Neuronal stem cell (in vitro differentiated cells): Measurements from ENCODE around the gene NRXN3.

ENCODE experiments used
- DNase-seq: peaks from one replicate; pipeline ENCODE4 v3.0.0-alpha.2; 2013; ENCODE audit warnings: low spot score
- H2AFZ ChIP-seq: one replicate; pipeline ENCODE4 v1.6.1; 2013; ENCODE audit warnings: mild to moderate bottlenecking, low read length, inconsistent platforms
- H2AK5ac ChIP-seq: 2 replicates; pipeline ENCODE4 v1.6.1; 2013; ENCODE audit warnings: low read depth, mild to moderate bottlenecking, inconsistent platforms, low read length, moderate library complexity, mixed read lengths
- H2BK120ac ChIP-seq: 2 replicates; pipeline ENCODE4 v1.6.1; 2013; ENCODE audit warnings: low read depth, mild to moderate bottlenecking, inconsistent platforms, low read length, moderate library complexity, mixed read lengths
- H2BK12ac ChIP-seq: one replicate; pipeline ENCODE4 v1.6.1; 2013; ENCODE audit warnings: low read length, inconsistent platforms
- H2BK15ac ChIP-seq: 2 replicates; pipeline ENCODE4 v1.6.1; 2013; ENCODE audit warnings: mild to moderate bottlenecking, low read length, inconsistent platforms, mixed read lengths
- H2BK5ac ChIP-seq: one replicate; pipeline ENCODE4 v1.6.1; 2013; ENCODE audit warnings: inconsistent platforms, mild to moderate bottlenecking, low read length, moderate library complexity
- H3K14ac ChIP-seq: one replicate; pipeline ENCODE4 v1.6.1; 2013; ENCODE audit warnings: low read length, inconsistent platforms
- H3K18ac ChIP-seq: 2 replicates; pipeline ENCODE4 v1.6.1; 2013; ENCODE audit warnings: low read length, inconsistent platforms
- H3K23ac ChIP-seq: 2 replicates; pipeline ENCODE4 v1.6.1; 2013; ENCODE audit warnings: low read depth, mild to moderate bottlenecking, mixed read lengths, low read length, inconsistent platforms; ENCODE audit not compliant: poor library complexity
- H3K27ac ChIP-seq: replicated peaks from 3 replicates; pipeline ENCODE4 v1.5.1; 2013; ENCODE audit warnings: low read length, inconsistent platforms
- H3K27me3 ChIP-seq, 3 experiments: 2 replicates each; pipeline ENCODE4 v1.6.1; 2013; ENCODE audit warnings: low read length in 3 of 3, mild to moderate bottlenecking in 2 of 3, inconsistent platforms in 1 of 3, low read depth in 1 of 3, mixed read lengths in 1 of 3, moderate library complexity in 1 of 3; ENCODE audit not compliant: control insufficient read depth in 3 of 3, insufficient read depth in 3 of 3
- H3K36me3 ChIP-seq, 2 donors: replicated peaks in 1 of 2; 2 replicates each; pipeline ENCODE4 v1.6.1; 2013; ENCODE audit warnings: low read length in 2 of 2; ENCODE audit not compliant: control insufficient read depth in 2 of 2, insufficient read depth in 2 of 2
- H3K4ac ChIP-seq: 2 replicates; pipeline ENCODE4 v1.6.1; 2013; ENCODE audit warnings: inconsistent platforms, mild to moderate bottlenecking, low read length, moderate library complexity
- H3K4me1 ChIP-seq, 2 donors: 1 replicate in 1 of 2; 2 replicates in 1 of 2; pipeline ENCODE4 v1.6.1; 2013; ENCODE audit warnings: low read length in 2 of 2, low read depth in 1 of 2; ENCODE audit not compliant: control insufficient read depth in 2 of 2, insufficient read depth in 1 of 2
- H3K4me2 ChIP-seq: one replicate; pipeline ENCODE4 v1.6.1; 2013; ENCODE audit warnings: mild to moderate bottlenecking, low read length, inconsistent platforms; ENCODE audit not compliant: insufficient read depth, poor library complexity, severe bottlenecking
- H3K4me3 ChIP-seq, 2 donors: 2 replicates each; pipeline ENCODE4 v1.5.1; 2013; ENCODE audit warnings: low read length in 2 of 2, mild to moderate bottlenecking in 2 of 2, inconsistent platforms in 1 of 2, moderate library complexity in 1 of 2
- H3K79me1 ChIP-seq: one replicate; pipeline ENCODE4 v1.6.1; 2013; ENCODE audit warnings: low read depth, mild to moderate bottlenecking, inconsistent platforms, low read length, moderate library complexity
- H3K9ac ChIP-seq: one replicate; pipeline ENCODE4 v1.6.1; 2013; ENCODE audit warnings: mild to moderate bottlenecking, low read depth, low read length, inconsistent platforms; ENCODE audit not compliant: poor library complexity
- H3K9me3 ChIP-seq, 2 donors: replicated peaks in 1 of 2; 2 replicates each; pipeline versions ENCODE3 to v1.6.1; 2013; ENCODE audit warnings: low read length in 2 of 2, mild to moderate bottlenecking in 2 of 2, inconsistent platforms in 1 of 2, low read depth in 1 of 2, mixed read lengths in 1 of 2, moderate library complexity in 1 of 2; ENCODE audit not compliant: control insufficient read depth in 2 of 2, insufficient read depth in 1 of 2
- H4K8ac ChIP-seq: one replicate; pipeline ENCODE4 v1.6.1; 2013; ENCODE audit warnings: low read depth, mild to moderate bottlenecking, inconsistent platforms, low read length, moderate library complexity
- H4K91ac ChIP-seq: one replicate; pipeline ENCODE4 v1.6.1; 2013; ENCODE audit warnings: low read length, low read depth, mild to moderate bottlenecking, inconsistent platforms; ENCODE audit not compliant: poor library complexity
- WGBS, 2 donors: extraction: QIAGEN DNeasy Blood & Tissue Kit; methylation state at CpG; one replicate each; pipeline ENCODE4 v1.1.7; 2013; ENCODE audit warnings: missing lambda C conversion rate in 2 of 2, mixed read lengths in 1 of 2; ENCODE audit not compliant: insufficient read length in 2 of 2, insufficient replicate concordance in 1 of 2; ENCODE audit errors: extremely low coverage in 2 of 2; 5-methylcytosine and 5-hydroxymethylcytosine counted together

Gene NRXN3

DNA sequence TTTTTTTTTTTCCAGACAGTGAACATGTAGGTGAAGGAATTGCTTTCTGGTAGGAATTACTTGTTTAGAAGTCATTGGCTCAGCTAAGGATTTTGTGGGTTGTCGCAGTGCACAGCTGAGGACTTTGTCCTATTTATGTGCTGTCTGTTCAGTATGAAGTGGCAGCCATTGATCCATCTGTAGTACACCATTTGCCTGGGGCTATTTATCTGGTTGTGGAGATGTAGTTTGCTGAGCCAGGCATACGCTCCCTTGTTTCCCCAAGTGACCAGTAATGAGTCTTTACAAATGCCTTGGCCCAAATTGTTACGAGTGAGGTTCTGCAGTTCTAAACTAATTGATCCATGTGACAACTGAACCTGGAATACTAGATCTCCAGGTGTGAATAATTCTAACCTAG, 140.1 kb downstream of the NRXN3 start:
- Histone ChIP-seq H3K27me3 (no peaks in the 10 kb centered on the region), H3K23ac (no peak overlapping the region), H2BK5ac (no peak overlapping the region), H3K18ac (no peak overlapping the region), H3K4me1 (peaks cover 0 to 6% of the 10 kb centered on the region in 2 donors), H2AK5ac (no peak overlapping the region), H3K27ac (no peak overlapping the region), H2BK12ac (no peak overlapping the region), H3K4ac (no peak overlapping the region), H3K4me3 (no peak overlapping the region), H3K9me3 (peaks cover 0 to 2% of the 10 kb centered on the region in 2 donors), H3K4me2 (no peak overlapping the region), H3K9ac (no peak overlapping the region), H3K14ac (no peak overlapping the region), H4K91ac (no peak overlapping the region), H2AFZ (no peak overlapping the region), H2BK15ac (no peak overlapping the region), H4K8ac (no peak overlapping the region), H2BK120ac (no peak overlapping the region), H3K36me3 (no peaks in the 10 kb centered on the region), H3K79me1 (no peaks in the 10 kb centered on the region)
- WGBS, 2 donors = no CpG with 5 or more reads among the region's 3 CpGs
- no peak for DNase-seq

DNA sequence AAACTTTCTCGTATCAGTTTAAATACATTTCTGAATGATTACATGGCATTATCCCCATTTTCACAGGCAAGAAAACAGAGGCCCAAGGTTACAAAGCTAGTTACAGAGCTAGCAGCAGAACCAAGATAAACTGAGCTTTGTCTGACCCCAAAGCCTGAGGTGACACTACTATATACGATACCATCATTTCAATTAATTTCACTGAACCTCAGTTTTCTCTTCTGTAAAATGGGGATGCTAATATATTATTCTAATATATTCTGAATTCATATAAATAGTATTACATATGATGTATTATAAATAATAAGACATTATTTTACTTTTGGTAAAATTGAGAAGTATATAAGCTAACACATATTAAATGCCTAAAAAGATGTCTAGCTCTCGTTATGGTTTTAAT, 143.3 kb downstream of the NRXN3 start:
- no peak overlapping the region for H3K4me2 ChIP-seq
- no peak overlapping the region for H3K4ac ChIP-seq
- no peak overlapping the region for H2BK5ac ChIP-seq
- peaks cover 0 to 8% of the 10 kb centered on the region in 2 donors for H3K4me1 ChIP-seq
- H2BK15ac ChIP-seq = no peak overlapping the region
- no peak overlapping the region for H3K23ac ChIP-seq
- no peak overlapping the region for H2AK5ac ChIP-seq
- H2BK120ac ChIP-seq = no peak overlapping the region
- H3K9me3 ChIP-seq = peaks cover 0 to 2% of the 10 kb centered on the region in 2 donors
- H3K18ac ChIP-seq = no peak overlapping the region
- no peaks in the 10 kb centered on the region for H3K79me1 ChIP-seq
- no peaks in the 10 kb centered on the region for H3K36me3 ChIP-seq
- no CpG with 5 or more reads among the region's 3 CpGs for WGBS, 2 donors
- H2AFZ ChIP-seq = no peak overlapping the region
- H3K4me3 ChIP-seq = no peak overlapping the region
- H3K14ac ChIP-seq = no peak overlapping the region
- no peak overlapping the region for H4K8ac ChIP-seq
- no peaks in the 10 kb centered on the region for H3K27me3 ChIP-seq
- no peak overlapping the region for H3K9ac ChIP-seq
- no peak overlapping the region for H2BK12ac ChIP-seq
- no peak overlapping the region for H3K27ac ChIP-seq
- no peak for DNase-seq
- no peak overlapping the region for H4K91ac ChIP-seq

DNA sequence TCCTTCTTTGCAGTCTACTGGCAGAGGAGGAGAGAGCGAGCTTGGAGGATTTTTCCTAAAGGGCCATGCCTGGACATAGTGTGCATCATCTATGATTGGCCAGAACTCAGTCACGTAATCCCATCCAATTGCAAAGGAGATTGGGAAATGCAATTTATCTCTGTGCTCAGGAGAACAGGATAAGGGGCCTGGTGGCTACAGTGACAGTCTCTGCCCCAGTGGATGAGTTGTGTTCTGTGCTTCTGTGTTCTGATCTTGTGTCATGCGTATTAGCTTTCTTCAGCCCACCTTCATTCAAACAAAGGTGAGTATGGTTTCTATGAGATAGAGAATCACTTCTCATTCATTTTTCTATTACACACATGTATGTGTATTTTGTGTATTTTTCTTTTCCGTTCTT, 144.3 kb downstream of the NRXN3 start:
- H3K4me2 ChIP-seq = no peak overlapping the region
- no peak overlapping the region for H3K9ac ChIP-seq

DNA sequence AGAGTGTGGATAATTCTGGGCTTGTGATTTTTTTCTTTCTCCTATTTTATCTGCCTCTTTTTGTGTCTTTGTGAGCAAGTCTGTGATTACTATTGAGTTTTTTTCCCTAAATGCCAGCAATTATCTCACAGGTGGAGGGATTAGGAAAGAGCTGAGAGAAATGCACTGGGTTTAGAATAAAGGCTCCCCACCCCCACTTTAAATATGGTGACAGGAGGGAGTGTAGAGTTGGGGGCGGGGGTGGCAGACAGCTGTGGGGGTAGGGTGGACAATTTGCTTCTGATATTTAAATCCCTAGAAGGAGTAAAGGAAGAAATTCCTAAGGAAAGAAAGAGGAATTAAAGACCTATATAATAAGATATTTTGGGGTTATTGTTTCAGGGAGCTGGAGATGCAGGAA, 145.9 kb downstream of the NRXN3 start:
- peak; percentile 27 for DNase-seq
- no peak overlapping the region for H2BK120ac ChIP-seq
- no peak overlapping the region for H3K23ac ChIP-seq
- H3K27me3 ChIP-seq = no peaks in the 10 kb centered on the region
- no peak overlapping the region for H4K8ac ChIP-seq
- H3K9me3 ChIP-seq = peaks cover 0 to 2% of the 10 kb centered on the region in 2 donors
- H2BK5ac ChIP-seq = no peak overlapping the region
- H3K14ac ChIP-seq = no peak overlapping the region
- no peak overlapping the region for H2AK5ac ChIP-seq
- no peak overlapping the region for H2AFZ ChIP-seq
- no peak overlapping the region for H3K9ac ChIP-seq
- H3K79me1 ChIP-seq = no peaks in the 10 kb centered on the region
- no CpG with 5 or more reads among the region's 1 CpG for WGBS, 2 donors
- no peak overlapping the region for H3K18ac ChIP-seq
- H2BK15ac ChIP-seq = no peak overlapping the region
- H2BK12ac ChIP-seq = no peak overlapping the region
- peak overlapping the region; percentile 76 for H3K27ac ChIP-seq
- H3K4me3 ChIP-seq = no peak overlapping the region
- H3K4ac ChIP-seq = no peak overlapping the region
- peaks cover 0 to 17% of the 10 kb centered on the region in 2 donors for H3K4me1 ChIP-seq
- H3K4me2 ChIP-seq = no peak overlapping the region
- H4K91ac ChIP-seq = no peak overlapping the region
- no peaks in the 10 kb centered on the region for H3K36me3 ChIP-seq

More for the DNA sequence above, 144.3 kb downstream of the NRXN3 start:
- no peak overlapping the region for H2AFZ ChIP-seq
- no peak overlapping the region for H3K4me3 ChIP-seq
- no peak overlapping the region for H2AK5ac ChIP-seq
- H3K27ac ChIP-seq = peak overlapping the region; percentile 32
- WGBS, 2 donors = no CpG with 5 or more reads among the region's 4 CpGs
- no peak for DNase-seq
- no peak overlapping the region for H4K91ac ChIP-seq
- H3K27me3 ChIP-seq = no peaks in the 10 kb centered on the region
- no peak overlapping the region for H3K4ac ChIP-seq
- no peak overlapping the region for H2BK15ac ChIP-seq
- no peak overlapping the region for H3K23ac ChIP-seq
- H3K36me3 ChIP-seq = no peaks in the 10 kb centered on the region
- peaks cover 0 to 12% of the 10 kb centered on the region in 2 donors for H3K4me1 ChIP-seq
- H2BK120ac ChIP-seq = no peak overlapping the region
- no peak overlapping the region for H2BK12ac ChIP-seq
- no peaks in the 10 kb centered on the region for H3K79me1 ChIP-seq
- no peak overlapping the region for H4K8ac ChIP-seq
- no peak overlapping the region for H2BK5ac ChIP-seq
- peak overlapping the region; percentile 20 for H3K18ac ChIP-seq
- H3K9me3 ChIP-seq = peaks cover 0 to 2% of the 10 kb centered on the region in 2 donors
- no peak overlapping the region for H3K14ac ChIP-seq
